ENCODE results near the gene PDE1C. TPM values are rescaled to one million over a fixed set of nuclear protein-coding genes. Genes with fewer than 3 reads are reported as not detected.

The PDE1C gene
- total and polyA plus RNA-seq, 3 donors from 2014 or later, result 7.6 to 9.5 (median 9.5) TPM

- WGBS, 2 donors, result 73 to 79% methylated on average over 6 of the region's 6 CpGs
- no peaks in the 10 kb centered on the region for H3K9me3 ChIP-seq
- H3K36me3 ChIP-seq (ENCODE audit: low read depth, missing control alignments), result no peaks in the 10 kb centered on the region
- no peak for DNase-seq
- no peaks in the 10 kb centered on the region for H3K27me3 ChIP-seq
- TF ChIP-seq, protein P1, sequence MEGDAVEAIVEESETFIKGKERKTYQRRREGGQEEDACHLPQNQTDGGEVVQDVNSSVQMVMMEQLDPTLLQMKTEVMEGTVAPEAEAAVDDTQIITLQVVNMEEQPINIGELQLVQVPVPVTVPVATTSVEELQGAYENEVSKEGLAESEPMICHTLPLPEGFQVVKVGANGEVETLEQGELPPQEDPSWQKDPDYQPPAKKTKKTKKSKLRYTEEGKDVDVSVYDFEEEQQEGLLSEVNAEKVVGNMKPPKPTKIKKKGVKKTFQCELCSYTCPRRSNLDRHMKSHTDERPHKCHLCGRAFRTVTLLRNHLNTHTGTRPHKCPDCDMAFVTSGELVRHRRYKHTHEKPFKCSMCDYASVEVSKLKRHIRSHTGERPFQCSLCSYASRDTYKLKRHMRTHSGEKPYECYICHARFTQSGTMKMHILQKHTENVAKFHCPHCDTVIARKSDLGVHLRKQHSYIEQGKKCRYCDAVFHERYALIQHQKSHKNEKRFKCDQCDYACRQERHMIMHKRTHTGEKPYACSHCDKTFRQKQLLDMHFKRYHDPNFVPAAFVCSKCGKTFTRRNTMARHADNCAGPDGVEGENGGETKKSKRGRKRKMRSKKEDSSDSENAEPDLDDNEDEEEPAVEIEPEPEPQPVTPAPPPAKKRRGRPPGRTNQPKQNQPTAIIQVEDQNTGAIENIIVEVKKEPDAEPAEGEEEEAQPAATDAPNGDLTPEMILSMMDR (IDR thresholded peaks at IDR 0.05), result no peak
- TF ChIP-seq POLR2A (IDR thresholded peaks at IDR 0.05), result no peak
- no peak overlapping the region for H3K4me3 ChIP-seq
- H3K27ac ChIP-seq, result no peak overlapping the region
- intact Hi-C loops (cut with DNase I; ENCODE audit: low total_unique reads), result no loop called here
- H3K4me1 ChIP-seq, result no peaks in the 10 kb centered on the region
Observed at GRCh38 chr7:31981874-31982390, 88.3 kb downstream of the PDE1C start.

- TF ChIP-seq, protein P1 (IDR thresholded peaks at IDR 0.05), result no peak
- no peak for TF ChIP-seq POLR2A (IDR thresholded peaks at IDR 0.05)
- 80 to 86% methylated on average over 1 of the region's 1 CpG for WGBS, 2 donors
- DNase-seq, result no peak
Observed at GRCh38 chr7:31979690-31980330, 90.4 kb downstream of the PDE1C start.

GRCh38 chr7:31975546-31975945, 94.7 kb downstream of the PDE1C start:
- intact Hi-C loops (cut with DNase I; ENCODE audit: low total_unique reads), result no loop called here
- Histone ChIP-seq H3K9me3 (no peaks in the 10 kb centered on the region), H3K27me3 (no peaks in the 10 kb centered on the region), H3K4me3 (no peak overlapping the region), H3K4me1 (no peaks in the 10 kb centered on the region), H3K27ac (no peak overlapping the region), H3K36me3 (ENCODE audit: low read depth, missing control alignments) (no peaks in the 10 kb centered on the region)
- no peak for TF ChIP-seq POLR2A (IDR thresholded peaks at IDR 0.05)
- TF ChIP-seq, protein P1 (IDR thresholded peaks at IDR 0.05), result no peak
- DNase-seq, result no peak
- WGBS, 2 donors, result 91 to 93% methylated on average over 5 of the region's 5 CpGs

More at GRCh38 chr7:31979690-31980330, 90.4 kb downstream of the PDE1C start:
- no peaks in the 10 kb centered on the region for H3K36me3 ChIP-seq (ENCODE audit: low read depth, missing control alignments)
- intact Hi-C loops (cut with DNase I; ENCODE audit: low total_unique reads), result no loop called here
- no peaks in the 10 kb centered on the region for H3K4me1 ChIP-seq
- H3K9me3 ChIP-seq, result no peaks in the 10 kb centered on the region
- no peaks in the 10 kb centered on the region for H3K27me3 ChIP-seq
- H3K4me3 ChIP-seq, result no peak overlapping the region
- no peak overlapping the region for H3K27ac ChIP-seq

GRCh38 chr7:31974351-31974750, 95.9 kb downstream of the PDE1C start:
- no peaks in the 10 kb centered on the region for H3K36me3 ChIP-seq (ENCODE audit: low read depth, missing control alignments)
- no peaks in the 10 kb centered on the region for H3K27me3 ChIP-seq
- no peak overlapping the region for H3K27ac ChIP-seq
- no peak for TF ChIP-seq POLR2A (IDR thresholded peaks at IDR 0.05)
- TF ChIP-seq, protein P1 (IDR thresholded peaks at IDR 0.05), result no peak
- 69% methylated on average over 1 of the region's 1 CpG for WGBS, 2 donors
- H3K4me1 ChIP-seq, result no peaks in the 10 kb centered on the region
- no peaks in the 10 kb centered on the region for H3K9me3 ChIP-seq
- intact Hi-C loops (cut with DNase I; ENCODE audit: low total_unique reads), result no loop called here
- H3K4me3 ChIP-seq, result no peak overlapping the region
- DNase-seq, result no peak
